Smooth muscle cell (in vitro differentiated cells): ENCODE data around the gene AFF1. TPM values are rescaled to one million over a fixed set of nuclear protein-coding genes. Genes with fewer than 3 reads are reported as not detected.

Experiments
- DNase-seq: peaks from one replicate; lab custom pipeline; 2025; ENCODE audit not compliant: unreplicated experiment; lab: John Stamatoyannopoulos, UW
- H2AFZ ChIP-seq: fragments of 200-600 bp; sonication (generic); 2 replicates; pipeline ENCODE4 v1.6.0; 2016; ENCODE audit warnings: antibody characterized with exemption, low read depth, mild to moderate bottlenecking
- H3F3A ChIP-seq: fragments of 200-600 bp; sonication (generic); 2 replicates; pipeline ENCODE4 v1.6.0; 2017; ENCODE audit warnings: antibody characterized with exemption, low read depth
- H3K27ac ChIP-seq: fragments of 200-600 bp; sonication (generic); 2 replicates; pipeline ENCODE4 v1.5.1; 2016; ENCODE audit warnings: low read depth, mild to moderate bottlenecking
- H3K27me3 ChIP-seq: fragments of 200-600 bp; sonication (generic); 2 replicates; pipeline ENCODE4 v1.6.1; 2016; ENCODE audit warnings: low read depth, mild to moderate bottlenecking
- H3K36me3 ChIP-seq: fragments of 200-600 bp; sonication (generic); 2 replicates; pipeline ENCODE4 v1.5.1; 2016; ENCODE audit warnings: low read depth
- H3K4me1 ChIP-seq: fragments of 200-600 bp; sonication (generic); 2 replicates; pipeline ENCODE4 v1.5.1; 2016; ENCODE audit warnings: low read depth
- H3K4me2 ChIP-seq: fragments of 200-600 bp; sonication (generic); 2 replicates; pipeline ENCODE4 v1.6.0; 2016; ENCODE audit warnings: mild to moderate bottlenecking
- H3K4me3 ChIP-seq: fragments of 200-600 bp; sonication (generic); 2 replicates; pipeline ENCODE4 v1.5.1; 2016; ENCODE audit warnings: mild to moderate bottlenecking
- H3K79me2 ChIP-seq: fragments of 200-600 bp; sonication (generic); 2 replicates; pipeline ENCODE4 v1.6.0; 2016; ENCODE audit warnings: low read depth, mild to moderate bottlenecking
- H3K9ac ChIP-seq: fragments of 200-600 bp; sonication (generic); 2 replicates; pipeline ENCODE4 v1.6.0; 2016; ENCODE audit warnings: low read depth
- H3K9me3 ChIP-seq: fragments of 200-600 bp; sonication (generic); replicated peaks from 2 replicates; pipeline ENCODE4 v1.5.1; 2016; ENCODE audit warnings: low read depth
- H4K20me1 ChIP-seq: fragments of 200-600 bp; sonication (generic); 2 replicates; pipeline ENCODE4 v1.6.0; 2016; ENCODE audit warnings: low read depth
- WGBS: methylation state at CpG from one replicate; pipeline ENCODE4 v1.1.7; 2016; ENCODE audit warnings: low lambda C conversion rate; 5-methylcytosine and 5-hydroxymethylcytosine counted together
- polyA plus RNA-seq: library from polyadenylated mRNA; unstranded; fragments of >200 nt; fragmentation: Nextera tagmentation; extraction: Ambion mirVana; gene quantifications from 2 replicates; pipeline ENCODE4 v1.2.1, GENCODE V29; 2016
- total RNA-seq: library from RNA; depleted of rRNA; stranded (reverse); fragments of >200 nt; gene quantifications from 2 replicates; pipeline ENCODE4 v1.2.3, GENCODE V29; 2014
- TF ChIP-seq, protein P1 (sequence below): fragments of 200-600 bp; sonication (generic); IDR thresholded peaks from 2 replicates; pipeline ENCODE4 v1.5.1; 2017; ENCODE audit warnings: borderline replicate concordance, mild to moderate bottlenecking, antibody characterized with exemption; ENCODE audit not compliant: insufficient read depth, poor library complexity, severe bottlenecking

The AFF1 gene
- total and polyA plus RNA-seq, 2 experiments from 2014 or later, result 6.6 to 17.7 TPM

DNA sequence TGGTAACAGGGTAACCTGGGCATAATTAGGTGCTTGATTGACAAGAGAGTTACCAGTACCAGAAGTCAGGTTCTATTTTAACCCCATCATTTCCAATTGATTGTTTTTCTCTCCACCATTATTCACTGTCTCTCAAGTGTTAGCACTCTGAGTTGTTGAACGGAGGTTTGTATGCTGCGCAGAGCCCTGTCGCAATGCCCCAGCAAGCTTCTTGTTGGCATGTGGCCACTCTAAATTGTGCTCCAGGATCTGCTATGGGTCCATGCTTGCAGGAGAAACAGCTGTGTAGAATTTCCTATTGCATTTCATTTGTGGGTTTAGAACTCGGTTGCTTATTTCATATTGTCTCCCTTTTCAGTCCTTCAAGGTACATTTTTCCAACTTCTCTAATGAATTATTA, 187.4 kb downstream of the AFF1 start:
- H2AFZ ChIP-seq, result no peak overlapping the region
- H4K20me1 ChIP-seq, result peaks cover 4% of the 10 kb centered on the region
- TF ChIP-seq, protein P1, sequence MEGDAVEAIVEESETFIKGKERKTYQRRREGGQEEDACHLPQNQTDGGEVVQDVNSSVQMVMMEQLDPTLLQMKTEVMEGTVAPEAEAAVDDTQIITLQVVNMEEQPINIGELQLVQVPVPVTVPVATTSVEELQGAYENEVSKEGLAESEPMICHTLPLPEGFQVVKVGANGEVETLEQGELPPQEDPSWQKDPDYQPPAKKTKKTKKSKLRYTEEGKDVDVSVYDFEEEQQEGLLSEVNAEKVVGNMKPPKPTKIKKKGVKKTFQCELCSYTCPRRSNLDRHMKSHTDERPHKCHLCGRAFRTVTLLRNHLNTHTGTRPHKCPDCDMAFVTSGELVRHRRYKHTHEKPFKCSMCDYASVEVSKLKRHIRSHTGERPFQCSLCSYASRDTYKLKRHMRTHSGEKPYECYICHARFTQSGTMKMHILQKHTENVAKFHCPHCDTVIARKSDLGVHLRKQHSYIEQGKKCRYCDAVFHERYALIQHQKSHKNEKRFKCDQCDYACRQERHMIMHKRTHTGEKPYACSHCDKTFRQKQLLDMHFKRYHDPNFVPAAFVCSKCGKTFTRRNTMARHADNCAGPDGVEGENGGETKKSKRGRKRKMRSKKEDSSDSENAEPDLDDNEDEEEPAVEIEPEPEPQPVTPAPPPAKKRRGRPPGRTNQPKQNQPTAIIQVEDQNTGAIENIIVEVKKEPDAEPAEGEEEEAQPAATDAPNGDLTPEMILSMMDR, result no peak
- H3F3A ChIP-seq, result no peaks in the 10 kb centered on the region
- H3K9ac ChIP-seq, result no peak overlapping the region
- 98% methylated on average over 4 of the region's 4 CpGs for WGBS
- no peak overlapping the region for H3K27ac ChIP-seq
- H3K79me2 ChIP-seq, result no peaks in the 10 kb centered on the region
- no peak overlapping the region for H3K4me2 ChIP-seq
- peaks cover 10% of the 10 kb centered on the region for H3K36me3 ChIP-seq
- no peaks in the 10 kb centered on the region for H3K4me1 ChIP-seq
- no peak overlapping the region for H3K4me3 ChIP-seq
- H3K27me3 ChIP-seq, result no peaks in the 10 kb centered on the region
- H3K9me3 ChIP-seq, result no peaks in the 10 kb centered on the region
- no peak for DNase-seq

DNA sequence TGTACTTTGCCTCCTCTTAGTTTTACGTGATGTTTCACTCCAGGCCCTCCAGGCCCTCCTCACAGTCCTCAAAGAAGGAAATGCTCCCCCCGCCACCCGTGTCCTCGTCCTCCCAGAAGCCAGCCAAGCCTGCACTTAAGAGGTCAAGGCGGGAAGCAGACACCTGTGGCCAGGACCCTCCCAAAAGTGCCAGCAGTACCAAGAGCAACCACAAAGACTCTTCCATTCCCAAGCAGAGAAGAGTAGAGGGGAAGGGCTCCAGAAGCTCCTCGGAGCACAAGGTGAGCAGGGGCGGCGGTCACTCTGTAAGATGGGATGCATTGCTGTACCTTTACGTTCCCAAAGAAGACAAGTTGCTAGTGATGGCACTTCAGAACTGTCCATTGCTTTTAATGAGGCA, 191.2 kb downstream of the AFF1 start:
- Histone ChIP-seq H3F3A (no peaks in the 10 kb centered on the region), H3K9ac (no peak overlapping the region), H4K20me1 (peaks cover 4% of the 10 kb centered on the region), H3K79me2 (no peaks in the 10 kb centered on the region), H3K4me3 (no peak overlapping the region), H3K4me1 (no peaks in the 10 kb centered on the region), H3K4me2 (no peak overlapping the region), H3K9me3 (no peaks in the 10 kb centered on the region), H3K27me3 (no peaks in the 10 kb centered on the region), H2AFZ (no peak overlapping the region), H3K36me3 (peaks cover 10% of the 10 kb centered on the region), H3K27ac (no peak overlapping the region)
- no peak for DNase-seq
- 97% methylated on average over 9 of the region's 9 CpGs for WGBS
- TF ChIP-seq, protein P1, result no peak

DNA sequence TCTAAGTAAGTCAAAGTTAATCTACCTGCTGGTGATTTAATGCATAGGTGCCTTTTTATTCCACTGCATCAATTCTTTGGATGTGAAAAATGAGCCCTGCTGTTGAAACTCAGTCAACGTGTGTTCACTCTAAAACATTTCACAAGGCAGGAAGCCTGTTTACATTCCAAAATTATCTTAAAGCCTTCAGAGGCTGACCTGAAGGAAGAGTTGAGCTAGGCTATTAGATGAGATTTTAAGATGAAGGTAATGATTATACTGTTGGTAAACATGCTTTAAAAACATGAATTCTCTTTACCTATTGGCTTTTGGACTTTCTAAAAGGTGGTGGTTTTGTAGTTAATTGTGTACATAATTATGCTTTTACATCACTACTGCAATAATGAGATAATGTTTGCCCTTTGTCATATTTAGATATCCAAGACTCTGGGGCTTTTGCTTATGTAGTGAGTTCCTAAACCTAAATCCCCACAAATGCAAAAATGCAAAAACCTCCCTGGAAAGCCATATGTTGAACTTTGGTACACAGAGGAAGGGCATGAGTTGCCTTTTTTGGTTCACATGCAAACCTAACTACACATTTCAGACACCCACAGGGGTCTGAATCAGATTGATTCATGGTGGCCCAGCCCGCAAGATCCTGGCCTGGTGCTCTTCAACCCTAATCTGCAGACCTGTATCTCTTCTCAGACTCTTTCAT, 193.3 kb downstream of the AFF1 start:
- no peaks in the 10 kb centered on the region for H3K4me1 ChIP-seq
- no peaks in the 10 kb centered on the region for H3F3A ChIP-seq
- DNase-seq, result no peak
- H3K4me2 ChIP-seq, result no peak overlapping the region
- no peak overlapping the region for H3K9ac ChIP-seq
- peaks cover 4% of the 10 kb centered on the region for H4K20me1 ChIP-seq
- H2AFZ ChIP-seq, result no peak overlapping the region
- no peaks in the 10 kb centered on the region for H3K9me3 ChIP-seq
- no peak overlapping the region for H3K27ac ChIP-seq
- H3K36me3 ChIP-seq, result peaks cover 10% of the 10 kb centered on the region
- H3K27me3 ChIP-seq, result no peaks in the 10 kb centered on the region
- no peaks in the 10 kb centered on the region for H3K79me2 ChIP-seq
- H3K4me3 ChIP-seq, result no peak overlapping the region
- 52% methylated on average over 2 of the region's 2 CpGs for WGBS
- TF ChIP-seq, protein P1, result no peak

GRCh38 chr4:87129681-87130080, 194.9 kb downstream of the AFF1 start:
- no peak for DNase-seq
- 96% methylated on average over 6 of the region's 6 CpGs for WGBS
- Histone ChIP-seq H3K79me2 (no peaks in the 10 kb centered on the region), H3K9ac (no peak overlapping the region), H3K4me1 (no peaks in the 10 kb centered on the region), H3K4me3 (no peak overlapping the region), H3K27ac (no peak overlapping the region), H3F3A (no peaks in the 10 kb centered on the region), H3K36me3 (peaks cover 10% of the 10 kb centered on the region), H3K27me3 (no peaks in the 10 kb centered on the region), H3K4me2 (no peak overlapping the region), H3K9me3 (no peaks in the 10 kb centered on the region), H2AFZ (no peak overlapping the region), H4K20me1 (no peaks in the 10 kb centered on the region)
- TF ChIP-seq, protein P1, result no peak
